OCI-M2 (cell line): ENCODE results near the gene CUL7.
"Not testable (repeated sequence)": the region's sequence is repeated elsewhere in the genome, so short reads cannot be mapped to it uniquely, and the experiment has no call there.

Experiments
- DNase-seq: peaks from one replicate; lab custom pipeline; 2025; ENCODE audit not compliant: unreplicated experiment; lab: John Stamatoyannopoulos, UW

CUL7 gene

GRCh38 chr6:43047998-43048397, 5.7 kb downstream of the CUL7 start:
- no peak for DNase-seq

- DNase-seq, result no peak
Observed at GRCh38 chr6:43045371-43045930, 8.2 kb downstream of the CUL7 start.

GRCh38 chr6:43043310-43043709, 10.3 kb downstream of the CUL7 start:
- no peak for DNase-seq

GRCh38 chr6:43041475-43041874, 12.2 kb downstream of the CUL7 start:
- not testable (repeated sequence) for DNase-seq

GRCh38 chr6:43040542-43041257, 13.0 kb downstream of the CUL7 start:
- no peak for DNase-seq

- no peak for DNase-seq
Observed at GRCh38 chr6:43038727-43039126, 14.9 kb downstream of the CUL7 start.

- DNase-seq, result no peak
Observed at GRCh38 chr6:43037706-43038105, 15.9 kb downstream of the CUL7 start.

- DNase-seq, result no peak
Observed at GRCh38 chr6:43037197-43037596, 16.5 kb downstream of the CUL7 start.

- DNase-seq, result no peak
Observed at GRCh38 chr6:43036712-43037111, 16.9 kb downstream of the CUL7 start.

GRCh38 chr6:43035495-43036194, 18.0 kb downstream of the CUL7 start:
- DNase-seq, result no peak

GRCh38 chr6:43034190-43034525, 19.5 kb downstream of the CUL7 start:
- no peak for DNase-seq

- no peak for DNase-seq
Observed at GRCh38 chr6:43033496-43034189, 20.0 kb downstream of the CUL7 start.

GRCh38 chr6:43032326-43032725, 21.3 kb downstream of the CUL7 start:
- no peak for DNase-seq

GRCh38 chr6:43029120-43029519, 24.5 kb downstream of the CUL7 start:
- DNase-seq, result no peak

GRCh38 chr6:43026365-43026764, 27.3 kb downstream of the CUL7 start:
- DNase-seq, result no peak

- DNase-seq, result no peak
Observed at GRCh38 chr6:43024436-43024835, 29.2 kb downstream of the CUL7 start.

- no peak for DNase-seq
Observed at GRCh38 chr6:43021270-43022047, 32.2 kb downstream of the CUL7 start, which contains the start of gene RRP36. TSS of gene RRP36 (plus strand) at chr6:43021623. CDS start at chr6:43021655, 32 bp downstream.

GRCh38 chr6:43020847-43021246, 32.8 kb downstream of the CUL7 start:
- DNase-seq, result no peak

GRCh38 chr6:43020052-43020705, 33.5 kb downstream of the CUL7 start:
- DNase-seq, result no peak

- DNase-seq, result no peak
Observed at GRCh38 chr6:43019152-43019551, 34.5 kb downstream of the CUL7 start.
